ENCODE measurements around the gene CEACAM1.
"Not testable (repeated sequence)": the region's sequence is repeated elsewhere in the genome, so short reads cannot be mapped to it uniquely, and the experiment has no call there.

The CEACAM1 gene

GRCh38 chr19:42461700-42462324 is 66.5 kb downstream of the CEACAM1 start:
- H3K9me3 ChIP-seq: no peaks in the 10 kb centered on the region
- peaks cover 19 to 34% of the 10 kb centered on the region in 2 experiments for H3K4me1 ChIP-seq (ENCODE audit: control insufficient read depth in 1 of 2, insufficient read depth in 1 of 2, low read depth in 1 of 2, low read length in 1 of 2)
- no peak for TF ChIP-seq CTCF (IDR thresholded peaks at IDR 0.05)
- no peak overlapping the region for H3K4me3 ChIP-seq (ENCODE audit: low read depth in 1 of 2, low read length in 1 of 2)
- no peak overlapping the region for H3K27ac ChIP-seq
- no peaks in the 10 kb centered on the region for H3K27me3 ChIP-seq
- no peaks in the 10 kb centered on the region for H3K36me3 ChIP-seq

- H3K27me3 ChIP-seq; H3K4me3 ChIP-seq (ENCODE audit: low read depth in 1 of 2, low read length in 1 of 2); H3K27ac ChIP-seq; H3K9me3 ChIP-seq; H3K36me3 ChIP-seq: not testable (repeated sequence)
- peaks cover 17 to 34% of the 10 kb centered on the region in 2 experiments for H3K4me1 ChIP-seq (ENCODE audit: control insufficient read depth in 1 of 2, insufficient read depth in 1 of 2, low read depth in 1 of 2, low read length in 1 of 2)
Observed at GRCh38 chr19:42461231-42461630, 67.0 kb downstream of the CEACAM1 start.

GRCh38 chr19:42459926-42460325 is 68.4 kb downstream of the CEACAM1 start:
- Histone ChIP-seq H3K27me3 (no peaks in the 10 kb centered on the region), H3K27ac (no peak overlapping the region), H3K4me3 (ENCODE audit: low read depth in 1 of 2, low read length in 1 of 2) (no peak overlapping the region), H3K9me3 (no peaks in the 10 kb centered on the region), H3K36me3 (no peaks in the 10 kb centered on the region), H3K4me1 (ENCODE audit: control insufficient read depth in 1 of 2, insufficient read depth in 1 of 2, low read depth in 1 of 2, low read length in 1 of 2) (peaks cover 24 to 42% of the 10 kb centered on the region in 2 experiments)
- no peak for TF ChIP-seq CTCF (IDR thresholded peaks at IDR 0.05)
